Activated CD8-positive, alpha-beta memory T cell treated with anti-CD3 and anti-CD28 coated beads for 4 hours (primary cell): Measurements from ENCODE around the gene RFC4.
"Not testable (repeated sequence)": the region's sequence is repeated elsewhere in the genome, so short reads cannot be mapped to it uniquely, and the experiment has no call there.

Source experiments
- DNase-seq, 2 donors: peaks; one replicate each; pipeline ENCODE4 v3.0.0-alpha.2; 2020; ENCODE audit warnings: low read depth in 2 of 2

Gene RFC4

GRCh38 chr3:186824430-186825139 lies 18.3 kb upstream of the RFC4 start:
- no peak for DNase-seq

- DNase-seq = no peak
Measured at GRCh38 chr3:186823386-186823785, 17.1 kb upstream of the RFC4 start.

GRCh38 chr3:186822388-186822759 lies 16.1 kb upstream of the RFC4 start:
- not testable (repeated sequence) for DNase-seq

DNA sequence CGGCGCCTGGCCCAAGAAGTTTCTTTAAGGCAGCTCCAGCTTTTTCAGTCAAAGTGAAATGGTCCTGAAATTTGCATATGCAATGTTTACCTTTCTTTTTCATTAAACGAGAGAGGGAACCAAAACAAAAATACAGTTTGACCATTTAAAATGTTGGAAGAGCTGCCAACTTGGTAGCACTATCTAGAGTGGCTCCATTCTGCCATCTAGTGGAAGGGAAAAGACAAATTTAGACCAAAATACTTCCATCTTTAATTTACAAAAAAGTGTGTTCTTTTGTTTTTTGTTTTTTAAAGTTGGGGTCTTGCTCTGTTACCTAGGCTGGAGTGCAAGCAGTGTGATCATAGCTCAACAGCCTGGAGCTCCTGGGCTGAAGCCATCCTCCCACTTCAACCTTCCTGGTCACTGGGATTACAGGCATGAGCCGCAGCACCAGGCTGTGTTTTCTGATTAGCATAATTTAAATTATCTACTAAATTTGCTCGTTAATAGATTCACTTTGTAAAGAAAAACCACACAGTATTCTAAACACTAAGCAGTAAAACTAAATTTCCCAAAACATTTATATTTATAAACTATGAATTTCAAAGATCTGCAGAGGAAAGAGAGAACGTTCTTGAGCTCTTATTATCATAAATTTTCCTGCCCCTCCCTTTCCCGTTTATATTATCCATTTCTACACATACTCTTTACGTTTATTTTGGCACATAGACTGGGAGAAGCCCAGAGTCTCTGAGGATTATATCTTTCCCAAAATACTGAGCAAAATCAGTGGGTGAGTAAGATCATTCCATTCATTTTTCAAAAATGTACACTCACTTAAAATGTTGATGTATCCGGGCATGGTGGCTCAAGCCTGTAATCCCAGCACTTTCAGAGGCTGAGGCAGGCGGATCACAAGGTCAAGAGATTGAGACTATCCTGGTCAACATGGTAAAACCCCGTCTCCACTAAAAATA lies 15.4 kb upstream of the RFC4 start:
- no peak for DNase-seq

- DNase-seq = no peak
Measured at GRCh38 chr3:186818956-186819355, 12.7 kb upstream of the RFC4 start.

GRCh38 chr3:186818516-186818915 lies 12.2 kb upstream of the RFC4 start:
- DNase-seq = no peak

- no peak for DNase-seq
Measured at GRCh38 chr3:186815435-186815834, 9.2 kb upstream of the RFC4 start.

DNA sequence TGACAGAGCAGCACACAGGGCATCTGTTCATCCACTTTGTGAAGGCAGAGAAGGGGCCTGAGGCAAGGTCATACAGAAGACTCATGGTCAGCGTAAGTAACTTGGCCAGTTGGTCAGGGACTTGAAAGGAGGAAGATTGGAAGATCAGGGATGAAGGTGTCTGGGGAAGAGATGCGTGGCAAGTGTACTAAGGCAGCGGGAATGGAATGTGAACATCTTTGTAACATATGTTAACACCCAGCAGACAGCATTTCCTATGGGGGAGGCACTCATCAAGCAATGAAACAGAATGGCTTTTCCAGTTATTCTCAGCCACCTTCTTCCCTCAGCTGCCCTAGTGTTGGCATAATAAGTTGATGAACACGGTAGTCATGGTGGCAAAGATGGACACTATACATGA lies 7.8 kb upstream of the RFC4 start:
- DNase-seq = no peak

DNA sequence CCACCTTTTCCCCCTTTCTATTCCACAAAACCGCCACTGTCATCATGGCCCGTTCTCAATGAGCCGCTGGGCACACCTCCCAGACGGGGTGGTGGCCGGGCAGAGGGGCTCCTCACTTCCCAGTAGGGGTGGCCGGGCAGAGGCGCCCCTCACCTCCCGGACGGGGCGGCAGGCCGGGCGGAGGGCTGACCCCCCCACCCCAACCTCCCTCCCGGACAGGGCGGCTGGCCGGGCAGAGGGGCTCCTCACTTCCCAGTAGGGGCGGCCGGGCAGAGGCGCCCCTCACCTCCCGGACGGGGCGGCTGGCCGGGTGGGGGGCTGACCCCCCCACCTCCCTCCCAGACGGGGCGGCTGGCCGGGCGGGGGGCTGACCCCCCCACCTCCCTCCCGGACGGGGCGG lies 5.0 kb upstream of the RFC4 start:
- DNase-seq = not testable (repeated sequence)

DNA sequence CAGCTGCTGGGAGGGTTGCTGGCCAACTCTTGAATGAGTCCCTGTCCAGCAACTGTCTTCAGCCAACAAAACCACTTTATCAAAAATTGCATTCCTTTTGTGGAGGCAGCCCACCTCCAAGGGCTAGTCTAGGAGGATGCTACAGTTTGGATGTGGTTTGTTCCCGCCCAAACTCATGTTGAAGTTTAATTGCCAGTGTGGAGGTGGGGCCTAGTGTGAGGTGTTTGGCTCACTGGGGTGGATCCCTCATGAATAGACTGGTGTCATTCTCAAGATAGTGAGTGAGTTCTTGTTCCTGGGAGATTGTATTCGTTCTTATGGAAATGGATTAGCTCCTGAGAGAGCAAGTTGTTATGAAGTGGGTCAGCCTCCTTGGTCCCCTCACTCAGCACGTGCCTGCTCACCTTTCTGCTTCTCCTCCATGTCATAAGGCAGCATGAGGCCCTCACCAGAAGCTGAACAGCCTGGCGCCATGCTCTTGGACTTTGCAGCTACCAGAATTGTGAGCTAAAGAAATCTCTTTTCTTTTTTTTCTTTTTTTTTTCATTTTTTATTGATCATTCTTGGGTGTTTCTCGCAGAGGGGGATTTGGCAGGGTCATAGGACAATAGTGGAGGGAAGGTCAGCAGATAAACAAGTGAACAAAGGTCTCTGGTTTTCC lies 4.2 kb upstream of the RFC4 start:
- DNase-seq = no peak

DNA sequence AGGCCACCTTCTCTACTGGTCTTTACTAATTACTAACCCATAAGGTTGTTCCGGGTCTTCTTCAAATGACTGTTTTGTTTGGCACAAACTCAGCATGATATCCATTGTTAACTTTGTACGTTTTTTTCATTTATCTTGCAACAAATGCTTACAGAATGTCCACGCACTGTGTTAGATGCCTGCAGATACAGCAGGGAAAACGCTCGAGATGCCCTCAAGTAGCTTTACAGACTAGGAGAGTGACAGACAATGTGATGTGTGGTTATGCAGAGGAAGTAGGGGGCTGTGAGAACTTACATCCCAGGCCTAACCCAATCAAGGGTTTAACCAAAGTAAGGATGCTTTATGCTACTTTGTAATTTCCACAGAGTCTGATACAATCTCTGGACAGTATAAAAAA lies 949 bp upstream of the RFC4 start:
- no peak for DNase-seq

DNA sequence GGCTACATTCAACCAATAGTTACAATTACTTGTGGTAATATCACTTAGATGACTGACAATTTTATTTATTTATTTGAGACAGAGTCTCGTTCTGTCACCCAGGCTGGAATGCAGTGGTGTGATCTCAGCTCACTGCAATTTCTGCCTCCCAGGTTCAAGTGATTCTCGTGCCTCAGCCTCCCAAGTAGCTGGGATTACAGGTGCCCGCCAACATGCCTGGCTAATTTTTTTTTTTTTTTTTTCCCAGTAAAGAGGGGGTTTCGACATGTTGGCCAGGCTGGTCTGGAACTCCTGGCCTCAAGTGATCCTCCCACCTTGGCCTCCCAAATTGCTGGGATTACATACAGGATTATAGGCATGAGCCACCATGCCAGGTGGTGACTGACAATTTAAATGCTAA lies 2.8 kb downstream of the RFC4 start:
- DNase-seq = not testable (repeated sequence)

- no peak for DNase-seq
Measured at GRCh38 chr3:186802701-186803100, 3.6 kb downstream of the RFC4 start.

GRCh38 chr3:186800285-186800684 lies 6.0 kb downstream of the RFC4 start:
- DNase-seq = no peak

- no peak for DNase-seq
Measured at GRCh38 chr3:186798239-186798874, 7.9 kb downstream of the RFC4 start.

- no peak for DNase-seq
Measured at GRCh38 chr3:186790261-186790981, 15.9 kb downstream of the RFC4 start.

DNA sequence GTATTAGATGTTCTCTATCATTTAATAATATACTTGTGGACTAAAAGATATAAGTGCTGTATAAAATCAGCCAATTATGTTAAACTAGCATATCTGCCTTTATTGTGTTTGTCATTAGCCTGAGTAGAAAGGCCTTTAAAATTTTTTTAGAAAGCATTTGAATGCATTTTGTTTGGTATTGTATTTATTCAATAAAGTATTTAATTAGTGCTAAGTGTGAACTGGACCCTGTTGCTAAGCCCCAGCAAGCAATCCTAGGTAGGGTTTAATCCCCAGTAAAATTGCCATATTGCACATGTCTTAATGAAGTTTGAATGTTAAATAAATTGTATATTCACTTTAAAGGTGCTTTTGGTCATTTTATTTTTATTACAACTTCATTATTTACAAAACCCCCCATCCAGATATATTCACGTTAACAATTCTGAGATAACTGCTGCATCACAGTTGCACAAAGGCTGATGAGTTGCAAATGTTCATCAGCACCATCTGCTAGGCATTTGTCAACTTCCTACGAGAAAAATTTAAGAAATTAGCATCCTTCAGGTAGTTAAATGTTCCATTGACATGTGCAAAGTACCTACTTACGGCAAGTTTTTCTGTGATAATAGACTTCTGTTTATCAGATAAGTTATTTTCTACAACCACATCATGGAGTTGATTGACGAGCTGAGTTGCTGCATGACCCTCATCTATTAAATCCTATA lies 16.6 kb downstream of the RFC4 start:
- no peak for DNase-seq

DNA sequence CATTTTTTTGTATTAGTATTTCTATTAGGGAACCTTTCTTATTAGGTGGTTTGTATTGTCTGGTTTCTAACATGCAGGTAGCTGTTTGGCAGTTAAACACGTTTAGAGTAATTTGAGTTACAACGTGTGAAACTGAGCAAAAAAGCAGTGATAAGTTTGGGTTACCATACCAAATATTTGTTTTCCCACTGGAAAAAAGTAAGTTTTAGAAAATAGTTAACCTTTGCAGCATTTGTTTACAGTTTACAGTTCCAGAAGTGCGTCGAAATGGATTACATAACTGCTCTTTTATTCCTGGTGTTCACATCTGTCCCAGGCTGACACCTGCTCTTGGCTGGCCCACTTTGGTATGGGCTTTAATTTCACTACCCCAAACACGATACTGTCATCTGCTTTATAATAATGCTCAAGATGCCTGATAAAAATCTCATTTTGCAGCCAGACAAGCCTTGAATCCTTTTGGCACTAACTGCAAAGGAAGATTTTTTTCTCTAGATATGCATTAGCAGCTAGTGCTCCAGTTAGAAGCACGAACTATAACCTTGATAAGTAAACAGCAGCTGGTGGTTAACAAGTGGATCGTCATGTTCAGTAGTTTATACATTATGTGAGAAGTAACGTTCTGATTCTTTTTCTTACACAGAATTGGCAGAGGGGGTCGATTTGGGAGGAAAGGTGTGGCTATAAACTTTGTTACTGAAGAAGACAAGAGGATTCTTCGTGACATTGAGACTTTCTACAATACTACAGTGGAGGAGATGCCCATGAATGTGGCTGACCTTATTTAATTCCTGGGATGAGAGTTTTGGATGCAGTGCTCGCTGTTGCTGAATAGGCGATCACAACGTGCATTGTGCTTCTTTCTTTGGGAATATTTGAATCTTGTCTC lies 17.6 kb downstream of the RFC4 start:
- DNase-seq = no peak

GRCh38 chr3:186787642-186788481 lies 18.4 kb downstream of the RFC4 start:
- DNase-seq = no peak
